Endothelial cell of umbilical vein (primary cell): Measurements from ENCODE around the gene DLK1. TPM values are rescaled to one million over a fixed set of nuclear protein-coding genes. Genes with fewer than 3 reads are reported as not detected.

Experiments
- BruUV-seq: library from RNA; stranded (reverse); fragments of 400-500 nt; replicated peaks from 2 replicates; lab custom pipeline; 2021; lab: Mats Ljungman, UMichigan
- CTCF ChIA-PET: fragments of 300-600, 350-600 bp; sonication (Branson Sonifier 250); formaldehyde crosslinking; loops from one replicate; lab custom pipeline; 2021; ENCODE audit warnings: antibody characterized with exemption, inconsistent platforms; lab: Charles Lee
- POLR2A ChIA-PET: fragments of 300-600, 350-600 bp; sonication (Branson Sonifier 250); formaldehyde crosslinking; loops from one replicate; lab custom pipeline; 2021; ENCODE audit warnings: antibody characterized with exemption, inconsistent platforms; lab: Charles Lee
- DNase-seq: peaks from one replicate; pipeline ENCODE4 v3.0.0-alpha.2; 2011; ENCODE audit warnings: low read depth, low spot score
- FAIRE-seq: peaks from 2 replicates; lab custom pipeline; 2011; peaks lifted over from hg19 to GRCh38; lab: Jason Lieb, UNC
- H2AFZ ChIP-seq: 2 replicates; pipeline ENCODE4 v1.6.0; 2012; ENCODE audit warnings: low read depth, low read length, control low read depth, inconsistent platforms
- H3K27ac ChIP-seq: 2 replicates; pipeline ENCODE4 v1.5.1; 2011; ENCODE audit warnings: low read depth, mild to moderate bottlenecking, control low read depth, low read length, moderate library complexity; ENCODE audit not compliant: insufficient read depth
- H3K27me3 ChIP-seq, 2 experiments: 2 replicates each; pipeline versions ENCODE4 v1.6.0 to v1.6.1; 2011; ENCODE audit warnings: low read length in 2 of 2, mixed read lengths in 1 of 2; ENCODE audit not compliant: control insufficient read depth in 2 of 2, insufficient read depth in 2 of 2
- H3K36me3 ChIP-seq, 2 experiments: 2 replicates in 1 of 2; 3 replicates in 1 of 2; pipeline ENCODE4 v1.5.1; 2011; ENCODE audit warnings: low read length in 2 of 2, mild to moderate bottlenecking in 1 of 2, moderate library complexity in 1 of 2; ENCODE audit not compliant: control insufficient read depth in 2 of 2, insufficient read depth in 2 of 2; ENCODE audit errors: extremely low read depth in 1 of 2
- H3K4me1 ChIP-seq: 3 replicates; pipeline ENCODE4 v1.5.1; 2011; ENCODE audit warnings: mild to moderate bottlenecking, low read length; ENCODE audit not compliant: control insufficient read depth, insufficient read depth; ENCODE audit errors: extremely low read depth
- H3K4me2 ChIP-seq: 2 replicates; pipeline ENCODE4 v1.6.1; 2011; ENCODE audit warnings: low read length, control low read depth, mixed read lengths; ENCODE audit not compliant: insufficient read depth
- H3K4me3 ChIP-seq, 3 experiments: fragments of 200-600 bp in 1 of 3; sonication (generic), shearing (Covaris generic) in 1 of 3; replicated peaks in 1 of 3; 2 replicates each; pipeline ENCODE4 v1.5.1; 2011 to 2016; ENCODE audit warnings: control low read depth in 3 of 3, low read length in 3 of 3, mild to moderate bottlenecking in 2 of 3, inconsistent platforms in 1 of 3, low read depth in 1 of 3, moderate library complexity in 1 of 3; ENCODE audit not compliant: insufficient read depth in 1 of 3
- H3K79me2 ChIP-seq: 2 replicates; pipeline ENCODE4 v1.6.0; 2012; ENCODE audit warnings: low read length, inconsistent platforms; ENCODE audit not compliant: control insufficient read depth, insufficient read depth
- H3K9ac ChIP-seq: replicated peaks from 2 replicates; pipeline ENCODE3; 2011; ENCODE audit warnings: low read length, control low read depth; ENCODE audit not compliant: insufficient read depth; ENCODE audit errors: extremely low read depth
- H3K9me1 ChIP-seq: replicated peaks from 3 replicates; pipeline ENCODE4 v1.6.0; 2011; ENCODE audit warnings: mild to moderate bottlenecking, low read length; ENCODE audit not compliant: control insufficient read depth, insufficient read depth; ENCODE audit errors: extremely low read depth
- H3K9me3 ChIP-seq: replicated peaks from 2 replicates; pipeline ENCODE4 v1.5.1; 2012; ENCODE audit warnings: low read length, inconsistent platforms; ENCODE audit not compliant: control insufficient read depth, insufficient read depth
- H4K20me1 ChIP-seq: replicated peaks from 2 replicates; pipeline ENCODE3; 2011; ENCODE audit warnings: mild to moderate bottlenecking, low read length; ENCODE audit not compliant: control insufficient read depth, insufficient read depth; ENCODE audit errors: extremely low read depth
- CTCF ChIP-seq, 2 donors: IDR thresholded peaks; 1 replicate in 1 of 2; 2 replicates in 1 of 2; pipeline ENCODE4 v1.5.1; 2011; ENCODE audit warnings: low read length in 2 of 2, mild to moderate bottlenecking in 2 of 2, moderate library complexity in 2 of 2, control low read depth in 1 of 2, inconsistent platforms in 1 of 2, low read depth in 1 of 2; ENCODE audit not compliant: insufficient read depth in 1 of 2; ENCODE audit errors: extremely low read depth in 1 of 2
- EZH2 ChIP-seq: IDR thresholded peaks from 2 replicates; pipeline ENCODE4 v1.6.1; 2012; ENCODE audit warnings: borderline replicate concordance, low read depth, mild to moderate bottlenecking, moderate library complexity, low read length, inconsistent platforms; ENCODE audit not compliant: severe bottlenecking
- FOS ChIP-seq: IDR thresholded peaks from 2 replicates; pipeline ENCODE4 v1.6.1; 2011; ENCODE audit warnings: mild to moderate bottlenecking, low read length, moderate library complexity, borderline replicate concordance; ENCODE audit not compliant: insufficient read depth
- GATA2 ChIP-seq: IDR thresholded peaks from 2 replicates; pipeline ENCODE4 v1.7.0; 2011; ENCODE audit warnings: low read depth, mild to moderate bottlenecking, moderate library complexity, mixed read lengths, low read length; ENCODE audit not compliant: insufficient read length, insufficient read depth
- JUN ChIP-seq: IDR thresholded peaks from 2 replicates; pipeline ENCODE4 v1.6.1; 2011; ENCODE audit warnings: borderline replicate concordance, low read depth; ENCODE audit not compliant: insufficient read length, insufficient read depth
- MAX ChIP-seq: IDR thresholded peaks from 2 replicates; pipeline ENCODE4 v1.6.1; 2011; ENCODE audit not compliant: insufficient read depth, insufficient read length
- MYC ChIP-seq: IDR thresholded peaks from one replicate; pipeline ENCODE4 v1.6.1; 2011; ENCODE audit warnings: mild to moderate bottlenecking, low read depth, low read length
- POLR2A ChIP-seq: IDR thresholded peaks from 2 replicates; pipeline ENCODE4 v1.6.1; 2012; ENCODE audit warnings: low read depth, mild to moderate bottlenecking, control low read depth, low read length
- POLR2AphosphoS5 ChIP-seq: IDR thresholded peaks from 2 replicates; pipeline ENCODE4 v1.6.1; 2012; ENCODE audit warnings: low read depth, mild to moderate bottlenecking, control low read depth, low read length, moderate library complexity; ENCODE audit not compliant: insufficient read depth
- dilution Hi-C: fragments of 300-500 bp; cut with MboI; formaldehyde crosslinking; loops from one replicate; pipeline ENCODE4 v1.15.0; 2019; ENCODE audit warnings: low sequenced_read_pairs; ENCODE audit not compliant: extremely low pct_ligation_motif_present
- intact Hi-C: fragments of 100-400 bp; cut with micrococcal nuclease; formaldehyde crosslinking; loops from one replicate; pipeline ENCODE4 v1.10.0; 2022
- polyA plus RNA-seq, 4 experiments: library from polyadenylated mRNA; depleted of rRNA in 3 of 4; stranded (reverse) in 3 of 4; unstranded in 1 of 4; fragments of >200 nt; gene quantifications; 2 replicates each; pipeline versions ENCODE4 v1.2.1 to v1.2.3, GENCODE V29; 2011 to 2012; ENCODE audit warnings: missing spikeins in 1 of 4
- total RNA-seq: library from RNA; stranded (reverse); gene quantifications from 2 replicates; pipeline ENCODE4 v1.2.3, GENCODE V29; 2021

DLK1 gene
- total and polyA plus RNA-seq, 2 donors (not counting 3 experiments of a cell fraction or from before 2014, with no cell fraction given) = not detected

GRCh38 chr14:100677152-100677551, 49.5 kb upstream of the DLK1 start:
- peaks cover 0 to 4% of the 10 kb centered on the region in 2 experiments for H3K27me3 ChIP-seq
- intact Hi-C loops = no loop called here
- H3K9ac ChIP-seq = no peak overlapping the region
- TF ChIP-seq GATA2 (no peak), MAX (no peak), POLR2A (no peak), JUN (no peak), EZH2 (no peak), CTCF (IDR thresholded peaks at IDR 0.05; ENCODE audit: extremely low read depth in 1 of 2, insufficient read depth in 1 of 2, low read depth in 1 of 2, low read length in 2 of 2) (no peak), POLR2AphosphoS5 (no peak), MYC (no peak), FOS (no peak)
- no peak overlapping the region for H3K27ac ChIP-seq
- H3K9me1 ChIP-seq = no peaks in the 10 kb centered on the region
- H3K9me3 ChIP-seq = no peaks in the 10 kb centered on the region
- H4K20me1 ChIP-seq = no peaks in the 10 kb centered on the region
- peaks cover 8% of the 10 kb centered on the region for H3K4me1 ChIP-seq
- no peak overlapping the region for H3K4me3 ChIP-seq
- no TSS peak for BruUV-seq
- CTCF ChIA-PET = interaction anchor here (1.2 to 2.7 kb wide), 9 partner anchors 11 to 293 kb away, joined by 3 to 11 read pairs (median 4); no protein-coding TSS in a partner anchor
- dilution Hi-C loops = no loop called here
- H2AFZ ChIP-seq = peak overlapping the region; percentile 73
- no peaks in the 10 kb centered on the region for H3K36me3 ChIP-seq
- FAIRE-seq = no peak
- POLR2A ChIA-PET = interaction anchor here (2.7 kb wide), 1 partner anchor 16 kb away, joined by 8 read pairs; no protein-coding TSS in a partner anchor
- H3K4me2 ChIP-seq = peak overlapping the region; percentile 26
- no peak for DNase-seq
- no peaks in the 10 kb centered on the region for H3K79me2 ChIP-seq
